ENCODE measurements around the gene TSPAN19.

The TSPAN19 gene

GRCh38 chr12:84996759-84997158 lies 39.3 kb downstream of the TSPAN19 start:
- Histone ChIP-seq H3K4me3 (ENCODE audit: low read length) (no peak overlapping the region), H3K9ac (ENCODE audit: low read length) (no peak overlapping the region), H3K4me1 (ENCODE audit: control insufficient read depth, insufficient read depth, low read length) (no peaks in the 10 kb centered on the region)

GRCh38 chr12:84995641-84996040 lies 40.4 kb downstream of the TSPAN19 start:
- Histone ChIP-seq H3K4me1 (ENCODE audit: control insufficient read depth, insufficient read depth, low read length) (no peaks in the 10 kb centered on the region), H3K4me3 (ENCODE audit: low read length) (no peak overlapping the region), H3K9me3 (ENCODE audit: control insufficient read depth, low read length) (no peaks in the 10 kb centered on the region), H3K36me3 (ENCODE audit: control insufficient read depth, insufficient read depth, low read length) (no peaks in the 10 kb centered on the region), H3K9ac (ENCODE audit: low read length) (no peak overlapping the region), H3K27me3 (ENCODE audit: control insufficient read depth, insufficient read depth, low read length) (no peaks in the 10 kb centered on the region)

More at GRCh38 chr12:84996759-84997158, 39.3 kb downstream of the TSPAN19 start:
- Histone ChIP-seq H3K27me3 (ENCODE audit: control insufficient read depth, insufficient read depth, low read length) (no peaks in the 10 kb centered on the region), H3K9me3 (ENCODE audit: control insufficient read depth, low read length) (no peaks in the 10 kb centered on the region), H3K36me3 (ENCODE audit: control insufficient read depth, insufficient read depth, low read length) (no peaks in the 10 kb centered on the region)

GRCh38 chr12:84994426-84994825 lies 41.7 kb downstream of the TSPAN19 start:
- H3K4me3 ChIP-seq (ENCODE audit: low read length), result no peak overlapping the region
- no peaks in the 10 kb centered on the region for H3K4me1 ChIP-seq (ENCODE audit: control insufficient read depth, insufficient read depth, low read length)
- no peaks in the 10 kb centered on the region for H3K27me3 ChIP-seq (ENCODE audit: control insufficient read depth, insufficient read depth, low read length)
- H3K9me3 ChIP-seq (ENCODE audit: control insufficient read depth, low read length), result no peaks in the 10 kb centered on the region
- H3K9ac ChIP-seq (ENCODE audit: low read length), result no peak overlapping the region
- no peaks in the 10 kb centered on the region for H3K36me3 ChIP-seq (ENCODE audit: control insufficient read depth, insufficient read depth, low read length)

- Histone ChIP-seq H3K4me1 (ENCODE audit: control insufficient read depth, insufficient read depth, low read length) (no peaks in the 10 kb centered on the region), H3K4me3 (ENCODE audit: low read length) (no peak overlapping the region), H3K9me3 (ENCODE audit: control insufficient read depth, low read length) (no peaks in the 10 kb centered on the region), H3K27me3 (ENCODE audit: control insufficient read depth, insufficient read depth, low read length) (no peaks in the 10 kb centered on the region), H3K9ac (ENCODE audit: low read length) (no peak overlapping the region), H3K36me3 (ENCODE audit: control insufficient read depth, insufficient read depth, low read length) (no peaks in the 10 kb centered on the region)
These were observed 49.5 kb downstream of the TSPAN19 start for GRCh38 chr12:84986586-84986985.

- Histone ChIP-seq H3K36me3 (ENCODE audit: control insufficient read depth, insufficient read depth, low read length) (no peaks in the 10 kb centered on the region), H3K4me3 (ENCODE audit: low read length) (no peak overlapping the region), H3K27me3 (ENCODE audit: control insufficient read depth, insufficient read depth, low read length) (no peaks in the 10 kb centered on the region), H3K9me3 (ENCODE audit: control insufficient read depth, low read length) (no peaks in the 10 kb centered on the region), H3K4me1 (ENCODE audit: control insufficient read depth, insufficient read depth, low read length) (no peaks in the 10 kb centered on the region), H3K9ac (ENCODE audit: low read length) (no peak overlapping the region)
These were observed 50.0 kb downstream of the TSPAN19 start for GRCh38 chr12:84986117-84986516.

- Histone ChIP-seq H3K9ac (ENCODE audit: low read length) (no peak overlapping the region), H3K4me3 (ENCODE audit: low read length) (no peak overlapping the region), H3K9me3 (ENCODE audit: control insufficient read depth, low read length) (no peaks in the 10 kb centered on the region), H3K36me3 (ENCODE audit: control insufficient read depth, insufficient read depth, low read length) (no peaks in the 10 kb centered on the region), H3K4me1 (ENCODE audit: control insufficient read depth, insufficient read depth, low read length) (no peaks in the 10 kb centered on the region), H3K27me3 (ENCODE audit: control insufficient read depth, insufficient read depth, low read length) (no peaks in the 10 kb centered on the region)
These were observed 52.8 kb downstream of the TSPAN19 start for GRCh38 chr12:84983289-84983688.

- no peaks in the 10 kb centered on the region for H3K4me1 ChIP-seq (ENCODE audit: control insufficient read depth, insufficient read depth, low read length)
- H3K9me3 ChIP-seq (ENCODE audit: control insufficient read depth, low read length), result no peaks in the 10 kb centered on the region
- no peak overlapping the region for H3K9ac ChIP-seq (ENCODE audit: low read length)
These were observed 53.2 kb downstream of the TSPAN19 start for GRCh38 chr12:84982888-84983287.

GRCh38 chr12:84978921-84979320 lies 57.2 kb downstream of the TSPAN19 start:
- Histone ChIP-seq H3K4me3 (ENCODE audit: low read length) (no peak overlapping the region), H3K4me1 (ENCODE audit: control insufficient read depth, insufficient read depth, low read length) (no peaks in the 10 kb centered on the region), H3K36me3 (ENCODE audit: control insufficient read depth, insufficient read depth, low read length) (no peaks in the 10 kb centered on the region), H3K9me3 (ENCODE audit: control insufficient read depth, low read length) (no peaks in the 10 kb centered on the region), H3K27me3 (ENCODE audit: control insufficient read depth, insufficient read depth, low read length) (no peaks in the 10 kb centered on the region), H3K9ac (ENCODE audit: low read length) (no peak overlapping the region)

More at GRCh38 chr12:84982888-84983287, 53.2 kb downstream of the TSPAN19 start:
- H3K36me3 ChIP-seq (ENCODE audit: control insufficient read depth, insufficient read depth, low read length), result no peaks in the 10 kb centered on the region
- H3K27me3 ChIP-seq (ENCODE audit: control insufficient read depth, insufficient read depth, low read length), result no peaks in the 10 kb centered on the region
- no peak overlapping the region for H3K4me3 ChIP-seq (ENCODE audit: low read length)

- H3K27me3 ChIP-seq (ENCODE audit: control insufficient read depth, insufficient read depth, low read length), result no peaks in the 10 kb centered on the region
- H3K4me1 ChIP-seq (ENCODE audit: control insufficient read depth, insufficient read depth, low read length), result no peaks in the 10 kb centered on the region
- no peak overlapping the region for H3K9ac ChIP-seq (ENCODE audit: low read length)
- no peak overlapping the region for H3K4me3 ChIP-seq (ENCODE audit: low read length)
- H3K36me3 ChIP-seq (ENCODE audit: control insufficient read depth, insufficient read depth, low read length), result no peaks in the 10 kb centered on the region
- H3K9me3 ChIP-seq (ENCODE audit: control insufficient read depth, low read length), result no peaks in the 10 kb centered on the region
These were observed 59.9 kb downstream of the TSPAN19 start for GRCh38 chr12:84976133-84976532.

GRCh38 chr12:84974155-84974815 lies 61.8 kb downstream of the TSPAN19 start:
- H3K27me3 ChIP-seq (ENCODE audit: control insufficient read depth, insufficient read depth, low read length), result no peaks in the 10 kb centered on the region
- no peaks in the 10 kb centered on the region for H3K36me3 ChIP-seq (ENCODE audit: control insufficient read depth, insufficient read depth, low read length)
- H3K4me1 ChIP-seq (ENCODE audit: control insufficient read depth, insufficient read depth, low read length), result no peaks in the 10 kb centered on the region
- H3K9ac ChIP-seq (ENCODE audit: low read length), result no peak overlapping the region
- H3K9me3 ChIP-seq (ENCODE audit: control insufficient read depth, low read length), result no peaks in the 10 kb centered on the region
- no peak overlapping the region for H3K4me3 ChIP-seq (ENCODE audit: low read length)

GRCh38 chr12:84973026-84973425 lies 63.1 kb downstream of the TSPAN19 start:
- Histone ChIP-seq H3K4me3 (ENCODE audit: low read length) (no peak overlapping the region), H3K9me3 (ENCODE audit: control insufficient read depth, low read length) (no peaks in the 10 kb centered on the region), H3K27me3 (ENCODE audit: control insufficient read depth, insufficient read depth, low read length) (no peaks in the 10 kb centered on the region), H3K4me1 (ENCODE audit: control insufficient read depth, insufficient read depth, low read length) (no peaks in the 10 kb centered on the region), H3K9ac (ENCODE audit: low read length) (no peak overlapping the region), H3K36me3 (ENCODE audit: control insufficient read depth, insufficient read depth, low read length) (no peaks in the 10 kb centered on the region)

GRCh38 chr12:84969226-84969625 lies 66.9 kb downstream of the TSPAN19 start:
- H3K36me3 ChIP-seq (ENCODE audit: control insufficient read depth, insufficient read depth, low read length), result no peaks in the 10 kb centered on the region
- no peak overlapping the region for H3K4me3 ChIP-seq (ENCODE audit: low read length)
- no peaks in the 10 kb centered on the region for H3K4me1 ChIP-seq (ENCODE audit: control insufficient read depth, insufficient read depth, low read length)
- H3K9me3 ChIP-seq (ENCODE audit: control insufficient read depth, low read length), result no peaks in the 10 kb centered on the region
- H3K9ac ChIP-seq (ENCODE audit: low read length), result no peak overlapping the region
- no peaks in the 10 kb centered on the region for H3K27me3 ChIP-seq (ENCODE audit: control insufficient read depth, insufficient read depth, low read length)

Measured in mucosa of stomach (tissue), 1 donor.